Dermis blood vessel endothelial cell (primary cell): ENCODE results near the gene C17orf50. TPM values are rescaled to one million over a fixed set of nuclear protein-coding genes. Genes with fewer than 3 reads are reported as not detected.

Experiments used
- DNase-seq: peaks from one replicate; pipeline ENCODE4 v3.0.0; 2010
- total RNA-seq: library from RNA; depleted of rRNA; stranded (reverse); fragments of >200 nt; gene quantifications from 2 replicates; pipeline ENCODE4 v1.2.3, GENCODE V29; 2014

C17orf50 gene
- total RNA-seq, 1 donor from 2014 or later = not detected

DNA sequence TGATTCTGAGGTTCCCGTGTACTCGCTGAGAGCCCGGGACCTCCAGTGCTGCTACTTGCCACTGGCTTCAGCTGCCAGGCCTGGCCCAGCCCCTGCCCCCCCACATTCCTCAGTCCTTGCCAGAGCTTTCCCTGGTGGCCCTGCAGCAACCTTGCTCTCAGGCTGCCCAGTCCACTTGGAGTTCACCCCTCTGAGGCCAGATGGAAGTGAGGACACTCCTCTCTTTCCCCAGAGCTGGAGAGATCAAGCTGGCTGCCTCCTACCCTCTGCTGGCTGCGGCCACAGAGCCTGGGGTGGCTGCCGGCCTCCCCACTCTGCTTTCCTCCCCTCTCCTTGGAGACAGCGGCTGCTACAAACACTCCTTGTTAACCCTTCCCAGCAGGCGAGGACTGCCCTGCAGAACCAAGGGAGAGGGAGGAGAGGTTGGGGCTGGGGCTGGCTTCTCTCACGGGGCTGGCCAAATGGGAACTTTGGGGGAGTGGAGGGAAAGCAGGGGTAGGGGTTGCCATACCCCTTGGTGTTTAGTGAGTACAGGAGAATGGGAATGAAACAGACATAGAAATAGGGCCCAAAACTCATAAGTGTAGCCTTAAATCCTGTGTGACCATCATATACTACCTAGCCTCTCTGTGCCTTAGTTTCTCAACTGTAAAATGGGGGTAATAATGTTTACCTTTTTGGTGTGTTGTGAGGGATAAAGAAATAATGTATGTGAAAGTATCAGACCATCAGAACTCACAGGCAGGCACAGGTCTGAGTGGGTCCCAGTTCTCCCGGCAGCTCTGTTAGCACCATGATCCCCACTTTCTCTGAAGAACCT lies 7.5 kb upstream of the C17orf50 start, which contains the start of gene GAS2L2:
Gene GAS2L2, minus strand, starts transcription at position 295 of the 820 bp plus-strand sequence. CDS start 389 bp downstream, outside the sequence.
- DNase-seq = peak; percentile 29

- DNase-seq = no peak
Measured at GRCh38 chr17:35757243-35757642, 3.4 kb upstream of the C17orf50 start.

DNA sequence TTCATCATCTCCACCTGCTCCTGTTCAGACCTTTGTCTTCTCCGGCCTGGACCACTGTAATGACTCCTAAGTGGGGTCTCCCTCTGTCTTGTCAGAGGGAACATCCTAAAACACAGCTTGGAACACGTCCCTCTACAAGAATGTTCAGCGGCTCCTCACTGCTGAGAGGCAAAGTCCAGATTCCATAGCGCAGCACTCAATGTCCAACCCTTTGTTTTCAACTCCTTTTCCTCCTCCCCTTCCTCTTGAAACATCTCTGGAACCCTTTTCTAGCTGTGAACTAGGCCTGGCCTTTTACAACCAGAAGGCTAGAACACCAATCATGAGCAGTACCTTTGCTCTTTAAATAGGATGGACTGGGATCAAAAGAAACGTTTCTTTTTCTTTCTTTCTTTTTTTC lies 914 bp downstream of the C17orf50 start:
- DNase-seq = no peak

- DNase-seq = no peak
Measured at GRCh38 chr17:35763767-35764122, 3.1 kb downstream of the C17orf50 start.

DNA sequence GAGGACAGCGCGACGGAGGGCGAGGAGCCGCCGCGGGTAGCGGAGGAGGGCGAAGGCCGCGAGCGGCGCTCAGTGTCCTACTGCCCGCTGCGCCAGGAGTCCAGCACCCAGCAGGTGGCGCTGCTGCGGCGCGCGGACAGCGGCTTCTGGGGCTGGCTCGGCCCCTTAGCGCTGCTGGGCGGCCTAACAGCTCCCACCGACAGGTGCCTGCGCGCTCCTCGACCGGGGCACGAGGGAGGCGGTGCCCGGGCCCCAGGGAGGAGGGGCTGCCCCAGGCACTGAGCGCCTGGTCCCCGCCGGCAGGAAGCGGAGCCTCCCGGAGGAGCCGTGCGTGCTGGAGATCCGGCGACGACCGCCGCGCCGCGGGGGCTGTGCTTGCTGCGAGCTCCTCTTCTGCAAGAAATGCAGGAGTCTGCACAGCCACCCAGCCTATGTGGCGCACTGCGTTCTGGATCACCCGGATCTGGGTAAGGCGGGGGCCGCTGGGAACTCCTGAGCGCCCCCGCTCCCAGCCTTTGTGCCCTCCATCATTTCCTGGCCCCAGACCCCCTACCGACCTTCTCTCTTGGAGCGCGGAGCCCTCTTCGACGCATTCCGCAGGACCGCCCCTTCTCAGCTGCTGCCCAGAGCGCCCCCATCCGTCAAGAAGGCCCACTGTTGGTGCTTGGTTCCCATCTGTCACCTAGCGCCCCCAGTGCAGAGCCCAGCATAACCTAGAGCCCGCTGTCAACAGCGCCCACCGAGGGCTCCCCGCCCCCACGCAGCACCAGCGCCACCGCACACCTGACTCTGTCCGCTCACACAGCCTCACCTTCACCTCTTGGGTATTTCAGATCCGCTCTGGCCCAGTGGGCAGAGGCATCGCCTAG lies 3.7 kb downstream of the C17orf50 start:
- DNase-seq = peak; percentile 94

- DNase-seq = no peak
Measured at GRCh38 chr17:35765086-35765710, 4.5 kb downstream of the C17orf50 start.

DNA sequence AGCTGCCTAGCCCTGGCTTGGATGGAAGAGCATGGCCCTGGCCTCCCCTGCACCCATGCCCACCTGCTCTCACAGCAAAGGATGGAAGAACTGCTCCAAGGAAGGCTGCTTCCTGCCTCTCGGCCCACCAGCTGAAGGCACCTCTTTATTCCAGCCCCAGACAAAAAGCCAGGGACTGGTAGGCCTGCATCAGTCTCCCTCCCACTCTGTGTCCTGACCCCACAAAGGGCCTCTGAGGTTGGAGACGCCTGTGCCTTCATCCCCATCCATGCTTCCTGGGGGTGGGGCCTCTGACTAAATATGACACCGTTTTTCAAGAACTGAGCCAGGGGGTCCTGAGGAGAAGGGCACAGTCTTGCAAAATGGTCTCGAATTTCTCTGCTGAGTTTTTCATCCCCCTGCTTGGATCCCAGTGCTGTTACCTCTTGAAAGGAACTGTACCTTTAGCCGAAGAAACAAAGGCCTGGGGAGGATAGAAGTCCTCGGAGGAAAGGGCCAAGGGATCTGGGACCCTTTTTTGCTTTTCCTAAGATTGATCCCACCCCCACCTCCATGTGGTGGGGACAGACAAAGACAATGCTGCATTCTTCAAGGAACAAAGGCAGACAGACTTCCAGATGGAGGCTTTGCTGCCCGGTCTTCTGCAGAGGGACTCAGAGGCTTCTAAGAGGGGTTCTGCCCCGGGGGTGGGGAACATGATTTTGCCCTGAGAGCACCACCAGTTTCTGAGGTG lies 5.2 kb downstream of the C17orf50 start:
- DNase-seq = no peak

DNA sequence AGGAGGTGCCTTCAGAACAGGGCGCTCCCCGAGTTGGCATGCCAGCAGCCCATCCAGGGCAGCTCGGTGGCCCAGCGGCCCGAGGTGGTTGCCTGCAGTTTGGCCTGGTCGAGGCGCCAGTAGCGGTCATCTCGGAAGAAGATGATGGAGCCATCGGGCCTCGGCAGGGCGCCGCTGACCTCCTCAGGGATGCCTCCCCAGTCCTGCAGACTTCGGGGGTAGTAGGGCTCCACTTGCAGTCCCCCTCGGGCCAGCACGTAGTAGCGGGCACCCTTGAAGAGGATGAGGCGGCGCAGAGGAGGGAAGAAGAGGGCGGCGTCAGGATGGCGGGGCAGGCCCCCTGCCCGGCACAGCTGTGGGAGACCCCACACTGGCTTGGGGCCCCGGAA lies 5.8 kb downstream of the C17orf50 start:
- no peak for DNase-seq

DNA sequence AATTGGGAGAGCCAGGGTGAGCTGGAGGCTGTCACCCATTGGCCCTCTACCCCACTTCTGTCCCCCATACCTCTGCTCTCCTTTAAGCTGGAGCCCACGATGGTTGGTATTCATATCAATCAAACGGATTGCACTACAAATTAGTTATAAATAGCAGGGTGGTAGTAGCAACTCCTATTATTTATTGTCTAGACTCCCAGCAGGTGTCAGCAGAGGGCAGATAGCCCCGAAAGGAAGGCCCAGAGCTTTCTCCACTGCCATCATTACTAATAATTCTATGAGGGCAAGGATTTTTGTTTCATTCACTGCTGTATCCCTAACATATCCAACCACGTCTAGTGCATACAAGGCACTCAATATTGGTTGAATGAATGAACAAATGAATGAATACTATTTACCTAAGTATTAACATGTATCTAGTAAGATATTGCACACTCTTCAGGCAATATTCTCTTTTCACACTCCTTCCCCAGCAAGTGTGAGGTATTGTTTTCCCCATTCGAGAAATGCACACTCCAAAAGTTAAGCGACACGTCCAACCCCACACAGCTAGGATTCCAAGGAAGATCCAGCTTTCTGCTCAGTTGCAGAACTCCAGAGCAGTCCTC lies 6.3 kb downstream of the C17orf50 start:
- DNase-seq = peak; percentile 74

GRCh38 chr17:35768797-35769196 lies 8.1 kb downstream of the C17orf50 start:
- DNase-seq = no peak

GRCh38 chr17:35769895-35770486 lies 9.3 kb downstream of the C17orf50 start:
- DNase-seq = no peak

DNA sequence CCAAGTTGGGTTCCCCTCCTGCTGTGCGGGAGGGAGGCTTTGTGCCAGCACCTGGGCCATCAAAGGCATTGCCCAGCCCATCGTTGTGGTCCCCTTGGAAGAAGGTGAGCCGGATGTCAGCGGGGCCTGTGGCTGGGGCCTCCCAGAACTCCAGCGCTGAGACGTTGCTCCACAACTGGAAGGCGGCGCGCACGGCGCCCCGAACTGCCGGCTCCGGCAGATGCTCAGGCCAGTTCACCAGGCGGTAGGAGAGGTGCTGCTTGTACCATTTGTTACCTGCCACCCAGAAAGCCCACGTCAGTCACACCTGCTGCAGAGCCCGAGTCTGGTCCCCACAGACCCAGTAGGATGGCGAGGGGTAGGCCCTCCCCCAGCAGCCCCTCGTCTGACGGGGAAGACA lies 12.4 kb downstream of the C17orf50 start:
- no peak for DNase-seq

- DNase-seq = no peak
Measured at GRCh38 chr17:35773679-35774425, 13.2 kb downstream of the C17orf50 start.

GRCh38 chr17:35774499-35774898 lies 13.8 kb downstream of the C17orf50 start:
- no peak for DNase-seq

DNA sequence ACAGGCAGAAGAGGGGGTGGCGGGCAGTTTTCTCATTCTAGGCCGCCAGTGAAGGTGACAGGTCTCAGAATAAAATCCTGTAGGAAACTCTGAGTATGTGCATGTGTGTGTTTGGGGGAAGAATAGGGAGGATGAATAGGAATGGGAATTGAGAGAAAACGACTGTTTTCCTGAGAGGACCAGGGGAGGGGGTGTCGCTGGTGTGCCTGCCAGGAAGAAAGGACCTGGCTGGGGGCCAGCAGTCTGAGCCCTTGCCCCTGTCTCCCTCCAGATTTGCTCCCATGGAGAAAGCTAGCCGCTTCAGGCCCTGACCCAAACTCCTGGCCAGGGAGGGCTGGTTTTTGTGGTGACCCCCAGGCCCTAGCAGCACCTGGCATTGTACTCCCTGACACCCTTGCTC lies 14.4 kb downstream of the C17orf50 start:
- no peak for DNase-seq

DNA sequence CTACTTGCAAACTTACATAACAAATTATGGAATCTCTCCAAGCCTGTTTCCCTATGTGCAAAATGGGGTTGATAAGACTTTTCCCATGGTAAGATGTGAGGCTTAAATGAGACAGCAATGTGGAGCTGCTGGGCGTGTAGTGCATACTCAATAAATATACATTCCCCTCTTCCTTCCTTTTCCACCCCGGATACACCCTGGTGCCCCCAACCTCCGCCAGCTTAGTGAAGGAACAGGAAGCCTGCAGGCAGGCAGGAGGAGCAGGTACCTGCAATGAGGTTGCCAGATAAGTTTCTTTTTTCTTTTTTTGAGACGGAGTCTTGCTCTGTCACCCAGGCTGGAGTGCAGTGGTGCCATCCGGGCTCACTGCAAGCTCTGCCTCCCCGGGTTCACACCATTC lies 14.9 kb downstream of the C17orf50 start:
- no peak for DNase-seq

- DNase-seq = no peak
Measured at GRCh38 chr17:35778641-35779196, 18.0 kb downstream of the C17orf50 start.

DNA sequence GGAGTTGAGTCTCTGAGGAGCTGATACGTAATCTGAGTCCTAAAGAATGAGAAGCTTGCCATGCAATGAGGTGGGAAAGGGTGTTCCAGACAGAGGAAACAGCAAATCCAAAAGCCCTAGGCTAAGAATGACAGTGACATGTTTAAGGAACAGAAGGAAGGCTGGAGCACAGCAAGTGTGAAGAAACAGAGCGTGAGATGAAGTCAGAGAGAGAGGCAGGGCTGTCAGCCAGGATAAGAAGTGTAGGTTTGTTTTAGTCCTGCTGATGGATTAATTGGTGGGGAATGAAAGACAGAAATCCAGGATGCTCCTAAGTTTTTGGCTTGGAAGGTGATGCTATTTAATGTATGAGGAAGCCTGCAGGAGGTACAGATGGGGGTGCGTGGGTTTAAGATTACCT lies 20.3 kb downstream of the C17orf50 start:
- DNase-seq = no peak

DNA sequence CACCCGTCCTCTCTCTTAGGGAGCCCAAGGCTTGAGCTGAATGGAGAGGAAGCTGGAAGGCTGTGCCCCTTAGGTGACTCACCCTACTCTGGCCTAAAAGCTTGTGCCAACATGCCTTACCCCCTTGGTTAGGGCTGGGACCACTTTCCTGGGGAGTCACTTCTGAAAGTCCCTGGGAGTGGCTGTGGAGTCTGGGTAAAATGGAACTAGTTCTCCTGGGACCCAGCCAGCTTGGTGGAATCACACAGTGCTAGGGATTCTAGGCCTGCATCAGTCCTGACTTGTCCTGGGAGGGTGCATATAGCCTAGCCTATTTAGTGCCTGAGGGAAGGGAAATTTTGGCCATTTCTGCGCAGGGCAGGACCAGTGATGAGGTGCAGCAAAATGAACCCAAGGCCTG lies 24.2 kb downstream of the C17orf50 start:
- no peak for DNase-seq

DNA sequence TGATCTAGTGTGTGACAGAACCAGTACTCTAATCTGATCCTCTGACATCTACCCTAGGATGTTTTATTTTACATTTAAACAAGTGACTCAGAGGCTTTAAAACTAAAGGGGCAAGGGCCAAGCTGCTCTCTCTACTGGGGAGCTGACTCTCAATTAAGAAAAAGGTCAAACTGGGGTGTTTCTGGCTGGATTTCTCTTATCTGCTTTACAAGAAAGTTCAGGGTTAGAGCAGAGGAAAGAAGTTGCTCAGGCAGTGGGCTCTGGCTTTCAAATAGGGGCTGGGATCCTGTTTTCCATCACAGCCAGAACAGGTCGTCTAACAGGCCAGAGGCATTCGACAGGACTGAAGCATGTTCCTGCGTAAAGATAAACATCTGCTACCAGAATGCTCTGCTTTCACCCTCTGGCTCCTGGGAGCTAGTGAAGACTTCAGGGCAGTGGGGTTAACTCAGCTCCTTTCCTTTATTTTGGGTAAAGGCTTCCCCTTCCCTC lies 26.3 kb downstream of the C17orf50 start:
- DNase-seq = no peak
